Fibroblast of mammary gland (primary cell): ENCODE measurements around the gene SCG2.

Experiments used
- DNase-seq: peaks from one replicate; pipeline ENCODE4 v3.0.0-alpha.2; 2010; ENCODE audit warnings: low read depth
- H3K4me3 ChIP-seq: 2 replicates; pipeline ENCODE4 v1.5.1; 2011; ENCODE audit warnings: low read depth, mild to moderate bottlenecking, low read length, moderate library complexity; ENCODE audit not compliant: control insufficient read depth
- CTCF ChIP-seq: conservative IDR thresholded peaks from 2 replicates; pipeline ENCODE4 v1.5.1; 2011; ENCODE audit warnings: low read depth, low read length, inconsistent platforms; ENCODE audit not compliant: control insufficient read depth, insufficient read depth

Gene SCG2

GRCh38 chr2:223642506-223642905 is 40.3 kb upstream of the SCG2 start:
- TF ChIP-seq CTCF: no peak
- peak; percentile 31 for DNase-seq
- no peak overlapping the region for H3K4me3 ChIP-seq

GRCh38 chr2:223641082-223641481 is 38.9 kb upstream of the SCG2 start:
- no peak for DNase-seq
- TF ChIP-seq CTCF: no peak

GRCh38 chr2:223635080-223635479 is 32.9 kb upstream of the SCG2 start:
- peak; percentile 55 for DNase-seq
- no peak for TF ChIP-seq CTCF
- no peak overlapping the region for H3K4me3 ChIP-seq

More at GRCh38 chr2:223641082-223641481, 38.9 kb upstream of the SCG2 start:
- H3K4me3 ChIP-seq: no peak overlapping the region

GRCh38 chr2:223634238-223634637 is 32.1 kb upstream of the SCG2 start:
- DNase-seq: no peak
- H3K4me3 ChIP-seq: no peak overlapping the region
- no peak for TF ChIP-seq CTCF

- DNase-seq: peak; percentile 22
- no peak for TF ChIP-seq CTCF
Observed at GRCh38 chr2:223633656-223634055, 31.5 kb upstream of the SCG2 start.

GRCh38 chr2:223632826-223633225 is 30.7 kb upstream of the SCG2 start:
- TF ChIP-seq CTCF: no peak
- no peak for DNase-seq
- no peak overlapping the region for H3K4me3 ChIP-seq

More at GRCh38 chr2:223633656-223634055, 31.5 kb upstream of the SCG2 start:
- no peak overlapping the region for H3K4me3 ChIP-seq

- TF ChIP-seq CTCF: no peak
- peak; percentile 65 for DNase-seq
- no peak overlapping the region for H3K4me3 ChIP-seq
Observed at GRCh38 chr2:223626716-223627115, 24.6 kb upstream of the SCG2 start.
